ENCODE data around the gene KIAA0586.

DNA sequence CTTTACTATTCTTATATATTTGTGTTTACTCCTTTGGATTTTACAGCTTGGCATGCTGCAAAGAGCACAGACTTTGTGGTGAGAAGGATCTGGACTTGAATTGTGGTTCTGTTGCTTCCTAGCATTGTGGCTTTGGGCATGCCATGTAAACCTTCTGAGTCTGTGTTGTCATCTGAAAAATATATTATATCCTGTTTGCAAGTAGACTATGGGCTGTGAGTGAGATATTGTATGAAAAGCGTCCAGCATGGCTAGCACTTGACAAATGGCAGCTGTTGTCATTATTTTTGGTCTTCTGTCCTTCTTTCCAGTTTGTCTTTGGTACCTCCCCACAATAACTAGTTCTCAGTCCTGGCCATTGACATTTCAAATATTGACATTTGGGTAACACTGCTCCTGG, 148.4 kb downstream of the KIAA0586 start:
- TF ChIP-seq, protein P1, sequence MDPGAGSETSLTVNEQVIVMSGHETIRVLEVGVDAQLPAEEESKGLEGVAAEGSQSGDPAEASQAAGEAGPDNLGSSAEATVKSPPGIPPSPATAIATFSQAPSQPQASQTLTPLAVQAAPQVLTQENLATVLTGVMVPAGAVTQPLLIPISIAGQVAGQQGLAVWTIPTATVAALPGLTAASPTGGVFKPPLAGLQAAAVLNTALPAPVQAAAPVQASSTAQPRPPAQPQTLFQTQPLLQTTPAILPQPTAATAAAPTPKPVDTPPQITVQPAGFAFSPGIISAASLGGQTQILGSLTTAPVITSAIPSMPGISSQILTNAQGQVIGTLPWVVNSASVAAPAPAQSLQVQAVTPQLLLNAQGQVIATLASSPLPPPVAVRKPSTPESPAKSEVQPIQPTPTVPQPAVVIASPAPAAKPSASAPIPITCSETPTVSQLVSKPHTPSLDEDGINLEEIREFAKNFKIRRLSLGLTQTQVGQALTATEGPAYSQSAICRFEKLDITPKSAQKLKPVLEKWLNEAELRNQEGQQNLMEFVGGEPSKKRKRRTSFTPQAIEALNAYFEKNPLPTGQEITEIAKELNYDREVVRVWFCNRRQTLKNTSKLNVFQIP (CRISPR knock-in tag; IDR thresholded peaks at IDR 0.05; ENCODE audit: borderline replicate concordance, low read depth): no peak
- TF ChIP-seq ZC3H10 (CRISPR knock-in tag; IDR thresholded peaks at IDR 0.05) (no peak), PPARA (CRISPR knock-in tag; IDR thresholded peaks at IDR 0.05; ENCODE audit: borderline replicate concordance) (no peak), RARB (CRISPR knock-in tag; IDR thresholded peaks at IDR 0.05) (no peak), ZFP3 (CRISPR knock-in tag; IDR thresholded peaks at IDR 0.05) (no peak), ARNTL (CRISPR knock-in tag; IDR thresholded peaks at IDR 0.05; ENCODE audit: borderline replicate concordance, low read depth) (no peak)
- TF ChIP-seq, protein P2, sequence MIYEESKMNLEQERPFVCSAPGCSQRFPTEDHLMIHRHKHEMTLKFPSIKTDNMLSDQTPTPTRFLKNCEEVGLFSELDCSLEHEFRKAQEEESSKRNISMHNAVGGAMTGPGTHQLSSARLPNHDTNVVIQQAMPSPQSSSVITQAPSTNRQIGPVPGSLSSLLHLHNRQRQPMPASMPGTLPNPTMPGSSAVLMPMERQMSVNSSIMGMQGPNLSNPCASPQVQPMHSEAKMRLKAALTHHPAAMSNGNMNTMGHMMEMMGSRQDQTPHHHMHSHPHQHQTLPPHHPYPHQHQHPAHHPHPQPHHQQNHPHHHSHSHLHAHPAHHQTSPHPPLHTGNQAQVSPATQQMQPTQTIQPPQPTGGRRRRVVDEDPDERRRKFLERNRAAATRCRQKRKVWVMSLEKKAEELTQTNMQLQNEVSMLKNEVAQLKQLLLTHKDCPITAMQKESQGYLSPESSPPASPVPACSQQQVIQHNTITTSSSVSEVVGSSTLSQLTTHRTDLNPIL (CRISPR knock-in tag; IDR thresholded peaks at IDR 0.05; ENCODE audit: low read depth): no peak

Measured in SK-N-SH treated with all-trans-retinoic acid at 6 μM for 48 hours (cell line).